Endodermal cell (in vitro differentiated cells): ENCODE measurements around the gene TBCA. TPM values are rescaled to one million over a fixed set of nuclear protein-coding genes. Genes with fewer than 3 reads are reported as not detected.

Experiments used
- DNase-seq: peaks from one replicate; pipeline ENCODE4 v3.0.0-alpha.2; 2017
- H3K27ac ChIP-seq: 2 replicates; pipeline ENCODE4 v1.5.1; 2013; ENCODE audit warnings: mild to moderate bottlenecking, low read depth, low read length, moderate library complexity
- H3K27me3 ChIP-seq: 2 replicates; pipeline ENCODE4 v1.6.1; 2013; ENCODE audit warnings: mild to moderate bottlenecking, low read length, moderate library complexity; ENCODE audit not compliant: insufficient read depth, control insufficient read depth, poor library complexity, severe bottlenecking
- H3K36me3 ChIP-seq: 2 replicates; pipeline ENCODE4 v1.7.0; 2013; ENCODE audit warnings: mild to moderate bottlenecking, low read length, moderate library complexity; ENCODE audit not compliant: control insufficient read depth, insufficient read depth
- H3K4me1 ChIP-seq: one replicate; pipeline ENCODE4 v1.7.0; 2013; ENCODE audit warnings: low read length; ENCODE audit not compliant: control insufficient read depth, insufficient read depth
- H3K4me3 ChIP-seq: 2 replicates; pipeline ENCODE4 v1.5.1; 2013; ENCODE audit warnings: mild to moderate bottlenecking, low read length, moderate library complexity
- H3K9ac ChIP-seq: 2 replicates; pipeline ENCODE4 v1.6.1; 2013; ENCODE audit warnings: mild to moderate bottlenecking, low read length, moderate library complexity; ENCODE audit not compliant: poor library complexity, severe bottlenecking; ENCODE audit errors: extremely low read depth
- H3K9me3 ChIP-seq: 2 replicates; pipeline ENCODE4 v1.6.1; 2013; ENCODE audit warnings: mild to moderate bottlenecking, low read length, moderate library complexity; ENCODE audit not compliant: control insufficient read depth
- H3K27ac Mint-ChIP-seq: 2 replicates; pipeline ENCODE4 v1.8.0; 2020; ENCODE audit warnings: mixed read lengths
- H3K27me3 Mint-ChIP-seq: 2 replicates; pipeline ENCODE4 v1.8.0; 2021; ENCODE audit warnings: mild to moderate bottlenecking, mixed read lengths; ENCODE audit not compliant: insufficient read depth
- H3K36me3 Mint-ChIP-seq: 2 replicates; pipeline ENCODE4 v1.8.0; 2020; ENCODE audit warnings: low read depth, mixed read lengths
- H3K4me1 Mint-ChIP-seq: 2 replicates; pipeline ENCODE4 v1.8.0; 2020; ENCODE audit warnings: mixed read lengths
- H3K4me3 Mint-ChIP-seq: 2 replicates; pipeline ENCODE4 v1.8.0; 2020; ENCODE audit warnings: mild to moderate bottlenecking, moderate library complexity, mixed read lengths
- H3K9me3 Mint-ChIP-seq: 2 replicates; pipeline ENCODE4 v1.8.0; 2020; ENCODE audit warnings: mild to moderate bottlenecking, mixed read lengths
- CTCF ChIP-seq: fragments of 200-600 bp; sonication (generic); conservative IDR thresholded peaks from 2 replicates; pipeline ENCODE4 v1.5.0; 2021; ENCODE audit warnings: antibody characterized with exemption, mild to moderate bottlenecking
- WGBS, 2 experiments: methylation state at CpG; one replicate each; pipeline versions ENCODE4 v1.1.5 to v1.1.7; 2013; ENCODE audit warnings: missing lambda C conversion rate in 2 of 2, mixed read lengths in 1 of 2; ENCODE audit not compliant: insufficient coverage in 1 of 2, insufficient read length in 1 of 2; 5-methylcytosine and 5-hydroxymethylcytosine counted together
- total RNA-seq, 2 donors: library from RNA; stranded (reverse); fragmentation: NEBNext Ultra II Directional in 1 of 2; extraction: Animal tissue kit (Norgen Biotek cat#: 25700) in 1 of 2; gene quantifications; 2 replicates in 1 of 2; 3 replicates in 1 of 2; pipeline ENCODE4 v1.2.1, GENCODE V29; 2021

Gene TBCA
- total RNA-seq, 2 donors from 2014 or later, result 415 to 454 TPM

DNA sequence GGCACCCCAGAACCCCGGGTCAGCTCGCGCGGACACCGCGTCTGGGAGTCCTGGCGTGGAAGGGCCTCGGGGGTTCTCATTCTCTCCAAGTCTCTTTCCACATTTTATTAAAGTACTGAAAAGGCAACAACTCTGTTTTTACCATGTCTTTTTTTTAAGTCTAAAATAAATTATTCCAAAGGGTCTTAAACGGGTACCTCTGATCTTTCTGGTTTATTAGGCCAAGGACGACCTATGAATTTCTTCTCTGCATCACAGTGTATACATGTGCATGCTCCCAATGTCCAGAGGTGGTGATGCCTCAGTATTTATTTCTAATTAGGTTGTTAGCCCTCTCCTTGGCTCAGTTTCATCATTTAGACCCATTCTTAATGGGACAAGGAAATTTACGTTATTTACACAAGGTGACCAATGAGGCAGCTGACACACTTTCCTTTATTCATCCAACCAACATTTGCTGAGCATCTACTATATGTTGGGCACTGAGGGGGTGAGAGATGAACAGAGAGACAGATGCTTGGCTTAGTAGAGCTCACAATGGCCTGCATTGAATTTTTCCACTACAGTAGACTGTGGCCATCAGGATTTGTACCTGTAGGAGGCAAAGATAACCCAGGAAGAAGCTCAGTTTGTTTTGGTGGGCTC lies 130.0 kb downstream of the TBCA start:
- Histone ChIP-seq H3K27ac (no peak overlapping the region), H3K4me3 (peak overlapping the region; percentile 44), H3K9me3 (no peaks in the 10 kb centered on the region), H3K27me3 (peaks cover 100% of the 10 kb centered on the region), H3K4me1 (no peaks in the 10 kb centered on the region), H3K9ac (no peak overlapping the region), H3K36me3 (no peaks in the 10 kb centered on the region)
- H3K27ac Mint-ChIP-seq, result no peak overlapping the region
- DNase-seq, result no peak
- no peak for TF ChIP-seq CTCF
- no peaks in the 10 kb centered on the region for H3K9me3 Mint-ChIP-seq
- H3K36me3 Mint-ChIP-seq, result no peaks in the 10 kb centered on the region
- 31 to 34% methylated on average over 9 to 11 of the region's 11 CpGs for WGBS, 2 experiments
- H3K27me3 Mint-ChIP-seq, result peaks cover 99% of the 10 kb centered on the region
- H3K4me3 Mint-ChIP-seq, result peak overlapping the region; percentile 20
- peaks cover 20% of the 10 kb centered on the region for H3K4me1 Mint-ChIP-seq

- Mint-ChIP-seq H3K4me3 (peak overlapping the region; percentile 40), H3K27me3 (peaks cover 99% of the 10 kb centered on the region), H3K4me1 (peaks cover 26% of the 10 kb centered on the region), H3K36me3 (no peaks in the 10 kb centered on the region), H3K27ac (no peak overlapping the region), H3K9me3 (no peaks in the 10 kb centered on the region)
- Histone ChIP-seq H3K9ac (no peak overlapping the region), H3K36me3 (no peaks in the 10 kb centered on the region), H3K4me3 (peak overlapping the region; percentile 69), H3K27me3 (peaks cover 100% of the 10 kb centered on the region), H3K4me1 (peaks cover 3% of the 10 kb centered on the region), H3K27ac (no peak overlapping the region), H3K9me3 (no peaks in the 10 kb centered on the region)
- DNase-seq, result peak; percentile 85
- TF ChIP-seq CTCF, result peak; percentile 75
- WGBS, 2 experiments, result 0 to 1% methylated on average over 9 to 80 of the region's 80 CpGs
Observed at GRCh38 chr5:77645158-77645994, 130.8 kb downstream of the TBCA start.

- TF ChIP-seq CTCF, result no peak
- DNase-seq, result peak; percentile 81
- no peaks in the 10 kb centered on the region for H3K9me3 ChIP-seq
- H3K9ac ChIP-seq, result no peak overlapping the region
- peaks cover 99% of the 10 kb centered on the region for H3K27me3 Mint-ChIP-seq
- H3K4me1 ChIP-seq, result peaks cover 6% of the 10 kb centered on the region
- no peaks in the 10 kb centered on the region for H3K9me3 Mint-ChIP-seq
- peak overlapping the region; percentile 40 for H3K4me3 Mint-ChIP-seq
- peaks cover 100% of the 10 kb centered on the region for H3K27me3 ChIP-seq
- H3K27ac ChIP-seq, result no peak overlapping the region
- WGBS, 2 experiments, result 0 to 1% methylated on average over 19 to 27 of the region's 33 CpGs
- no peak overlapping the region for H3K27ac Mint-ChIP-seq
- H3K36me3 ChIP-seq, result no peaks in the 10 kb centered on the region
- H3K4me3 ChIP-seq, result peak overlapping the region; percentile 69
- peaks cover 26% of the 10 kb centered on the region for H3K4me1 Mint-ChIP-seq
- no peaks in the 10 kb centered on the region for H3K36me3 Mint-ChIP-seq
Observed at GRCh38 chr5:77644371-77645157, 131.6 kb downstream of the TBCA start.
